Measurements from ENCODE around the gene MTCL1.

MTCL1 gene

GRCh38 chr18:8874872-8875271 is 169.5 kb downstream of the MTCL1 start:
- no peak for DNase-seq

DNA sequence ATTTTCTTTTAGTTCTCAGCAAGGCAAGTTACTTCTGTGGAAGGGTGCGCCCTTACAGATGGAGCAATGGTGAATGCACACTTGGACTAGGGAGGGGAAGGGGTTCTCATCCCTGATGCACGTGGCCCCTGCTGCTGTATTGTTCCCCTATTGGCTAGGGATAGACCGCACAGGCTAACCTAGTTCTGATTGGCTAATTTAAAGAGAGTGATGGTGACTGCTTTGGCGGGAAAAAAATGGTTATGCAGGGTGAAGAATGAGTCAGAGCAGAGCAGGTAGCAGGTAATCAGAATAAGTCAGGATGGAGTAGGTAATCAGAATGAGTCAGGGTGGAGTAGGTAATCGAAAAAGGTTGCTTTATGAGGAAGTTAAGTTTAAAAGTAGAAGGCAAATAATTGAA is 171.5 kb downstream of the MTCL1 start:
- no peak for DNase-seq

DNA sequence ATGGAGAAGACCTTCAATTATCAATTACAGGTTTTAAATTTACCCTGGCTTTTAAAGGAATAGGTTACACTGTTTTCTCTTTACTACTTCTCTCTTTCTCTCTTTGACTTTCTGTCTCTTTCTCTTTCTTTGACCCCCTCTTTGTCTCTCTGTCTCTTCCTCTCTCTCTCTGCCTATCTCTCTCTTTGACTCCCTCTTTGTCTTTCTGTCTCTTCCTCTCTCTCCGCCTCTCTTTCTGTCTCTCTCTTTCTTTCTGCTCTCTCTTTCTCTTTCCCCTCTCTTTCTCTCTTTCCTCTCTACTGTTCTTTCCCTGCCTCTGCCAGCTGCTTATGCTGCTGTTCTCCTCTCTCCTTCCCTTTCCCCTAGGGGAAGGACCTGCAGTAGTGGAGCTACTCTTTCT is 175.7 kb downstream of the MTCL1 start:
- DNase-seq, result no peak
